Natural killer cell treated with Interleukin-12 subunit alpha and Interleukin-12 subunit beta and Interleukin-15 and Interleukin-18, amount 100 ng/mL, for 72 hours (primary cell): ENCODE measurements around the gene ITGA11. TPM values are rescaled to one million over a fixed set of nuclear protein-coding genes. Genes with fewer than 3 reads are reported as not detected.

Source experiments
- ATAC-seq, 2 donors: fragments of 150-1000 bp; cut with Tn5 transposase in 1 of 2; sonication (Bioruptor Pico), chemical (Tn5 transposase) in 1 of 2; 2 replicates each; pipeline ENCODE4 v1.10.0; 2021
- DNase-seq: peaks from one replicate; pipeline ENCODE4 v3.0.0; 2022; ENCODE audit warnings: low spot score
- H3K27ac Mint-ChIP-seq, 2 donors: 1 replicate in 1 of 2; 2 replicates in 1 of 2; pipeline ENCODE4 v1.8.0; 2022; ENCODE audit warnings: mixed read lengths in 2 of 2, mild to moderate bottlenecking in 1 of 2, moderate library complexity in 1 of 2
- H3K27me3 Mint-ChIP-seq, 2 donors: 1 replicate in 1 of 2; 2 replicates in 1 of 2; pipeline ENCODE4 v1.8.0; 2022; ENCODE audit warnings: mixed read lengths in 2 of 2
- H3K36me3 Mint-ChIP-seq: one replicate; pipeline ENCODE4 v1.8.0; 2022; ENCODE audit warnings: mixed read lengths
- H3K4me1 Mint-ChIP-seq, 2 donors: 1 replicate in 1 of 2; 2 replicates in 1 of 2; pipeline ENCODE4 v1.8.0; 2022; ENCODE audit warnings: low read depth in 2 of 2, mixed read lengths in 2 of 2, mild to moderate bottlenecking in 1 of 2
- H3K4me3 Mint-ChIP-seq: one replicate; pipeline ENCODE4 v1.8.0; 2022; ENCODE audit warnings: mixed read lengths
- H3K9me3 Mint-ChIP-seq: 2 replicates; pipeline ENCODE4 v1.8.0; 2022; ENCODE audit warnings: mixed read lengths
- total RNA-seq, 2 donors: library from RNA; stranded (reverse); gene quantifications; one replicate each; pipeline ENCODE4 v1.2.3, GENCODE V29; 2022

Gene ITGA11
- total RNA-seq, 2 donors from 2014 or later = 0.17 to 0.98 TPM

GRCh38 chr15:68389936-68390817 is 41.8 kb downstream of the ITGA11 start:
- ATAC-seq (peak; percentile 86 to 95), DNase-seq (peak; percentile 69)
- Mint-ChIP-seq H3K27me3 (peaks cover 27 to 41% of the 10 kb centered on the region in 2 donors), H3K9me3 (no peaks in the 10 kb centered on the region), H3K4me3 (peak overlapping the region; percentile 10), H3K4me1 (peaks cover 3 to 7% of the 10 kb centered on the region in 2 donors), H3K36me3 (peaks cover 6% of the 10 kb centered on the region), H3K27ac (peak overlapping the region; percentile 10 to 45)

- peaks cover 20 to 33% of the 10 kb centered on the region in 2 donors for H3K27me3 Mint-ChIP-seq
Observed at GRCh38 chr15:68389041-68389930, 42.7 kb downstream of the ITGA11 start.

GRCh38 chr15:68387381-68388143 is 44.4 kb downstream of the ITGA11 start:
- DNase-seq (peak; percentile 13), ATAC-seq (no peak)
- Mint-ChIP-seq H3K27me3 (peaks cover 14 to 15% of the 10 kb centered on the region in 2 donors), H3K4me3 (no peak overlapping the region), H3K9me3 (no peaks in the 10 kb centered on the region), H3K4me1 (peaks cover 6 to 7% of the 10 kb centered on the region in 2 donors), H3K27ac (no peak overlapping the region), H3K36me3 (no peaks in the 10 kb centered on the region)

More at GRCh38 chr15:68389041-68389930, 42.7 kb downstream of the ITGA11 start:
- peaks cover 3 to 7% of the 10 kb centered on the region in 2 donors for H3K4me1 Mint-ChIP-seq
- peak overlapping the region in 1 of 2 donors; percentile 10 for H3K27ac Mint-ChIP-seq
- ATAC-seq (no peak), DNase-seq (peak; percentile 32)
- no peaks in the 10 kb centered on the region for H3K36me3 Mint-ChIP-seq
- no peaks in the 10 kb centered on the region for H3K9me3 Mint-ChIP-seq
- peak overlapping the region; percentile 10 for H3K4me3 Mint-ChIP-seq

- ATAC-seq = no peak
- Mint-ChIP-seq H3K9me3 (no peaks in the 10 kb centered on the region), H3K27ac (no peak overlapping the region), H3K27me3 (peaks cover 7 to 8% of the 10 kb centered on the region in 2 donors), H3K4me1 (peaks cover 6 to 7% of the 10 kb centered on the region in 2 donors), H3K36me3 (no peaks in the 10 kb centered on the region), H3K4me3 (no peak overlapping the region)
- DNase-seq = no peak
Observed at GRCh38 chr15:68386587-68387288, 45.2 kb downstream of the ITGA11 start.

GRCh38 chr15:68385671-68386586 is 46.0 kb downstream of the ITGA11 start:
- ATAC-seq (no peak), DNase-seq (no peak)
- H3K4me3 Mint-ChIP-seq = no peak overlapping the region
- H3K4me1 Mint-ChIP-seq = peaks cover 6 to 7% of the 10 kb centered on the region in 2 donors
- H3K27me3 Mint-ChIP-seq = peaks cover 0 to 5% of the 10 kb centered on the region in 2 donors
- H3K9me3 Mint-ChIP-seq = no peaks in the 10 kb centered on the region
- H3K27ac Mint-ChIP-seq = no peak overlapping the region
- no peaks in the 10 kb centered on the region for H3K36me3 Mint-ChIP-seq

GRCh38 chr15:68385240-68385561 is 46.8 kb downstream of the ITGA11 start:
- no peaks in the 10 kb centered on the region for H3K9me3 Mint-ChIP-seq
- no peaks in the 10 kb centered on the region for H3K36me3 Mint-ChIP-seq
- peaks cover 0 to 5% of the 10 kb centered on the region in 2 donors for H3K27me3 Mint-ChIP-seq
- no peak for ATAC-seq
- H3K27ac Mint-ChIP-seq = no peak overlapping the region
- H3K4me1 Mint-ChIP-seq = peaks cover 5 to 6% of the 10 kb centered on the region in 2 donors
- no peak overlapping the region for H3K4me3 Mint-ChIP-seq
- DNase-seq = no peak

- peaks cover 0 to 6% of the 10 kb centered on the region in 2 donors for H3K4me1 Mint-ChIP-seq
- H3K4me3 Mint-ChIP-seq = no peak overlapping the region
- H3K9me3 Mint-ChIP-seq = no peaks in the 10 kb centered on the region
- H3K36me3 Mint-ChIP-seq = no peaks in the 10 kb centered on the region
- no peak for ATAC-seq
- DNase-seq = no peak
- H3K27me3 Mint-ChIP-seq = peaks cover 0 to 5% of the 10 kb centered on the region in 2 donors
- H3K27ac Mint-ChIP-seq = no peak overlapping the region
Observed at GRCh38 chr15:68384451-68385239, 47.3 kb downstream of the ITGA11 start.

- no peak for DNase-seq
- peak overlapping the region in 1 of 2 donors; percentile 57 for H3K27ac Mint-ChIP-seq
Observed at GRCh38 chr15:68383161-68384074, 48.5 kb downstream of the ITGA11 start.

GRCh38 chr15:68382286-68383007 is 49.5 kb downstream of the ITGA11 start:
- Mint-ChIP-seq H3K9me3 (no peaks in the 10 kb centered on the region), H3K27me3 (peaks cover 0 to 5% of the 10 kb centered on the region in 2 donors), H3K4me3 (no peak overlapping the region), H3K4me1 (peaks cover 0 to 6% of the 10 kb centered on the region in 2 donors), H3K27ac (no peak overlapping the region), H3K36me3 (no peaks in the 10 kb centered on the region)
- DNase-seq = no peak
- no peak for ATAC-seq

More at GRCh38 chr15:68383161-68384074, 48.5 kb downstream of the ITGA11 start:
- peaks cover 0 to 5% of the 10 kb centered on the region in 2 donors for H3K27me3 Mint-ChIP-seq
- no peak overlapping the region for H3K4me3 Mint-ChIP-seq
- peaks cover 0 to 6% of the 10 kb centered on the region in 2 donors for H3K4me1 Mint-ChIP-seq
- no peaks in the 10 kb centered on the region for H3K9me3 Mint-ChIP-seq
- no peaks in the 10 kb centered on the region for H3K36me3 Mint-ChIP-seq
- ATAC-seq = peak in 1 of 2 donors; percentile 72

- Mint-ChIP-seq H3K27me3 (peaks cover 0 to 5% of the 10 kb centered on the region in 2 donors), H3K36me3 (no peaks in the 10 kb centered on the region), H3K4me3 (no peak overlapping the region), H3K4me1 (peaks cover 0 to 6% of the 10 kb centered on the region in 2 donors), H3K9me3 (no peaks in the 10 kb centered on the region), H3K27ac (no peak overlapping the region)
- ATAC-seq = no peak
- no peak for DNase-seq
Observed at GRCh38 chr15:68380456-68380855, 51.5 kb downstream of the ITGA11 start.
